ENCODE results near the gene DCPS. TPM values are rescaled to one million over a fixed set of nuclear protein-coding genes. Genes with fewer than 3 reads are reported as not detected.

Gene DCPS
- total and polyA plus RNA-seq, 2 of the 4 experiments (the other 2 are of a cell fraction): 19.7 to 34.8 TPM

GRCh38 chr11:126355926-126356897, 52.4 kb downstream of the DCPS start:
- H2BK20ac ChIP-seq (ENCODE audit: low read depth, low read length): no peak overlapping the region
- 15% methylated on average over 24 of the region's 46 CpGs; no CpG with 5 or more reads in 1 of the 2 experiments for WGBS, 2 experiments (ENCODE audit: extremely low coverage in 2 of 2, insufficient read length in 1 of 2)
- peak overlapping the region; percentile 75; the same call in 1 of the 2 replicates for H4K91ac ChIP-seq (ENCODE audit: insufficient read depth, low read depth, low read length)
- no peak overlapping the region for H2BK120ac ChIP-seq (ENCODE audit: low read depth, low read length)
- H3K27me3 ChIP-seq (ENCODE audit: control insufficient read depth, insufficient read depth, low read length): no peaks in the 10 kb centered on the region
- H2BK5ac ChIP-seq (ENCODE audit: low read depth, low read length, poor library complexity, severe bottlenecking): no peak overlapping the region
- in situ Hi-C loops (cut with MboI; ENCODE audit: low sequenced_read_pairs): no loop called here
- intact Hi-C loops (cut with micrococcal nuclease): loop anchor here (2.0 kb wide), 1 partner anchor 37 kb away; no protein-coding TSS in a partner anchor
- peak overlapping the region; percentile 25 to 64; a peak in 2 of 4 replicates for H4K8ac ChIP-seq (ENCODE audit: low read depth in 2 of 2, low read length in 2 of 2)
- peak overlapping the region; percentile 68; the same call in 1 of the 2 replicates for H3K14ac ChIP-seq (replicated peaks; ENCODE audit: low read depth, low read length)
- peaks cover 23% of the 10 kb centered on the region for H3K4me1 ChIP-seq (ENCODE audit: control insufficient read depth, insufficient read depth, low read length)
- H3K4me2 ChIP-seq (ENCODE audit: low read depth, low read length): peak overlapping the region; percentile 92
- ChIA-PET POLR2A (ENCODE audit: unreplicated experiment) (interaction anchor here (0.7 kb wide), 1 partner anchor 1696 kb away, joined by 6 read pairs; no protein-coding TSS in a partner anchor), CTCF (no interaction called here)
- no peak overlapping the region; the same call in 1 of the 2 replicates for H3K18ac ChIP-seq (ENCODE audit: low read depth, low read length)
- dilution Hi-C loops (cut with HindIII; ENCODE audit: low sequenced_read_pairs, unreplicated experiment): no loop called here
- peaks cover 25 to 75% of the 10 kb centered on the region in 2 experiments for H3K79me1 ChIP-seq (ENCODE audit: low read depth in 1 of 2, low read length in 2 of 2)
- H2AFZ ChIP-seq (replicated peaks; ENCODE audit: low read length, poor library complexity): peak overlapping the region; percentile 97
- H4K20me1 ChIP-seq (ENCODE audit: insufficient read depth, low read length): peaks cover 4% of the 10 kb centered on the region
- no peak overlapping the region for H3K56ac ChIP-seq (ENCODE audit: extremely low read depth, insufficient read depth, low read length)
- BruUV-seq (replicated peaks): no TSS peak
- peak overlapping the region; percentile 73 for H3K9ac ChIP-seq (ENCODE audit: low read depth, low read length)
- H3K4me3 ChIP-seq (ENCODE audit: insufficient read depth, low read depth, low read length): peak overlapping the region; percentile 94
- H3K9me3 ChIP-seq (ENCODE audit: control insufficient read depth, insufficient read depth, low read length): no peaks in the 10 kb centered on the region
- no peak for TF ChIP-seq RAD21 (IDR thresholded peaks at IDR 0.05; ENCODE audit: low read length)
- peak; percentile 56; the same call in 1 of the 2 replicates for TF ChIP-seq MXI1 (IDR thresholded peaks at IDR 0.05; ENCODE audit: borderline replicate concordance, low read depth, low read length)
- peak overlapping the region; percentile 91 for H2AK5ac ChIP-seq (ENCODE audit: low read depth, low read length)
- ATAC-seq (ENCODE audit: low read depth) (peak; percentile 10), DNase-seq (no peak)
- H3K23ac ChIP-seq (ENCODE audit: low read depth, low read length): peak overlapping the region; percentile 83
- H3K4ac ChIP-seq (ENCODE audit: low read depth, low read length): peak overlapping the region; percentile 78
- peaks cover 16% of the 10 kb centered on the region for H3K9me1 ChIP-seq (ENCODE audit: insufficient read depth, low read length)
- no peak overlapping the region for H4K5ac ChIP-seq (ENCODE audit: low read depth, low read length)
- peak overlapping the region; percentile 97 for H2AK9ac ChIP-seq (replicated peaks; ENCODE audit: low read depth, low read length, poor library complexity)
- no peak overlapping the region for H2BK15ac ChIP-seq (ENCODE audit: low read depth, low read length)
- H3K27ac ChIP-seq (ENCODE audit: insufficient read depth, low read length): peak overlapping the region; percentile 44
- no peaks in the 10 kb centered on the region for H3K36me3 ChIP-seq (ENCODE audit: control insufficient read depth, insufficient read depth, low read length)

All from IMR-90 (cell line).